Pulmonary artery endothelial cell (primary cell): Measurements from ENCODE around the gene MS4A2. TPM values are rescaled to one million over a fixed set of nuclear protein-coding genes. Genes with fewer than 3 reads are reported as not detected.
"Not testable (repeated sequence)": the region's sequence is repeated elsewhere in the genome, so short reads cannot be mapped to it uniquely, and the experiment has no call there.

Experiments
- DNase-seq: peaks from one replicate; pipeline ENCODE4 v3.0.0-alpha.2; 2011; ENCODE audit warnings: low read depth, low spot score
- total RNA-seq: library from RNA; depleted of rRNA; stranded (reverse); fragments of >200 nt; gene quantifications from 2 replicates; pipeline ENCODE4 v1.2.3, GENCODE V29; 2014

Gene MS4A2
- total RNA-seq, 1 donor from 2014 or later = not detected

DNA sequence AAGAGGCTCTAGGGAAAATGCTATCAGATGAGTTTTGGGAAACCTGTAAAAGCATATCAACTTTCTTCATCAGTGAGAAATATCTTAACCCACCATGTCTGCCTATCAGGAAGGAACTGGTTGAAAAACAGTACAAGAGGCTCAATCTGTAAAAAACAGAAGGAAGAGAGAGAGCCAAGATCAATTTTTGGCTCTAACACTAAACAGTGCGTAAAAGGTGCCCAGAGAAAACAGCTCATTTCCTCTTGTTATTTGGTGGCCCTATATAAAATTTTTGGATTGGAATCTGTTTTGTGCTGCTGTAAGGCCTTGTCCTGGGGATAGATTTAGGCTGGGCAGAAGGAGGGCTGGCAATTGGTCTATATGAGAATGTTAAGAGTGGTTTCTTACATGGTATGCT, 12.1 kb downstream of the MS4A2 start:
- DNase-seq = no peak

DNA sequence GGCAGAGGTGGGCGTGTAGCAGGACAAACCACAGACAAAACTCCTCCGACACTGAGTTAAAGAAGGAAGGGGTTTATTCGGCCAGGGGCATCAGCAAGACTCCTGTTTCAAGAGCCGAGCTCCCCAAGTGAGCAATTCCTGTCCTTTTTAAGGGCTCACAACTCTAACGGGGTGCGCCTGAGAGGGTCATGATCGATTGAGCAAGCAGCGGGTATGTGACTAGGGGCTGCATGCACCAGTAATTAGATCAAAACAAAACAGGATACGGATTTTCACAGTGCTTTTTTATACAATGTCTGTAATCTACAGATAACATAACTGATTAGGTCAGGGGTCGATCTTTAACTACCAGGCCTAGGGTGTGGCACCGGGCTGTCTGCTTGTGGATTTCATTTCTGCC, 12.9 kb downstream of the MS4A2 start:
- not testable (repeated sequence) for DNase-seq

DNA sequence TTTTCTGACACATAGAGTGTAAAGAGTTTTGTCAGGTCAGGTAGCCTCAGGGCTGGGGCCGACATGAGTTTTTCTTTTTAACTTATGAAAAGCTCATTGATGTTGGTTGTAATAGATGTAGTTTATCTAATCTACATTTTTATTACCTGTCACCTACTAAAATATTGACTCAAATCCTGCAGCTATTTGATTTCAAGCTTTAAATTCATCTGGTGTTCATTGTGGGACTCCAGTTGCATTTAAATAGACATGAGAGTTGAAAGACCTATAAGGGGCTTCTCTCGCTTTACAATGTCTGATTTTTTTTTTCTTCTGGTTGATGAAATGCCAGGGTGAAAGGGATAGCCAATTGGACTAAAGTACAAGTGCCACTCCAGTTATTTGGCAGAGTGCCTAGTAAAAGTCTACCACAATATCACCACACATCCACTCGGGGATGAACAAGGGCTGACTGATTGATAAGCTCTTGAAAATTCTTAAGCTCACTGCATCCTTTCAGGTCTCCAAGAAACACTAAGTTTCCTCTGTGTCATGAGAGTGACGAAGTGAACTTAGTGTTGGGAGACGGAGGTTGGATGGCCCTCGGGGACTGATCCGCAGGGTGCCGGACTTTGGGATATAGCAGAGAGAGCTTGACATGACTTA, 16.1 kb downstream of the MS4A2 start:
- DNase-seq = not testable (repeated sequence)

DNA sequence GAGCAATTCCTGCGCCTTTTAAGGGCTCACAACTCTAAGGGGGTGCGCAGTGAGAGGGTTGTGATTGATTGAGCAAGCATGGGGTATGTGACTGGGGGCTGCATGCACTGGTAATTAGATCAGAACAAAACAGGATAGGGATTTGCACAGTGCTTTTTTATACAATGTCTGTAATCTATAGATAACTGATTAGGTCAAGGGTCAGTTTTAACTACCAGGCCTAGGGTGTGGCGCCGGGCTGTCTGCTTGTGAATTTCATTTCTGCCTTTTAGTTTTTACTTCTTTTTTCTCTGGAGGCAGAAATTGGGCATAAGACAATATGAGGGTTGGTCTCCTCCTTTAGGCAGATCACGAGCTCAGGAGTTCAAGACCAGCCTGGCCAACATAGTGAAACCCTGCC, 20.2 kb downstream of the MS4A2 start:
- not testable (repeated sequence) for DNase-seq

DNA sequence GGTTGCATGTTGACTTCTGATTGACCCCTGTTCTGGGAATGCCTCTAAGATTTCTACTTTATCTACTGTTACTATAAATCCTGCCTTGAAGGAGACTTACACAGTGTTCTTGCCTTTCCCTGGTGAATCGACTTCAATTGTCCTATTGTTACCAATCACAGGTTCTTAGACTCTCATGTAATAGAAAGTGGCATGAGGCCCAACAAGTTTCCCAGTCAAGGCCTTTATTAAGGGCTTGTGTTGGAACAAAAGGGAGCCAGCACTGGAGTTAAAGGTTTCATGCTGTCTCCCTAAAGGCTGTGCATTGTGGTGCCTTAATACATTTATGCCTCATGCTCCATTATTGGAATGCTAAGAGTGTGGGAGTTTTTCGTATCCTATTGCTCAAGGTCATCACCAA, 23.3 kb downstream of the MS4A2 start:
- no peak for DNase-seq

DNA sequence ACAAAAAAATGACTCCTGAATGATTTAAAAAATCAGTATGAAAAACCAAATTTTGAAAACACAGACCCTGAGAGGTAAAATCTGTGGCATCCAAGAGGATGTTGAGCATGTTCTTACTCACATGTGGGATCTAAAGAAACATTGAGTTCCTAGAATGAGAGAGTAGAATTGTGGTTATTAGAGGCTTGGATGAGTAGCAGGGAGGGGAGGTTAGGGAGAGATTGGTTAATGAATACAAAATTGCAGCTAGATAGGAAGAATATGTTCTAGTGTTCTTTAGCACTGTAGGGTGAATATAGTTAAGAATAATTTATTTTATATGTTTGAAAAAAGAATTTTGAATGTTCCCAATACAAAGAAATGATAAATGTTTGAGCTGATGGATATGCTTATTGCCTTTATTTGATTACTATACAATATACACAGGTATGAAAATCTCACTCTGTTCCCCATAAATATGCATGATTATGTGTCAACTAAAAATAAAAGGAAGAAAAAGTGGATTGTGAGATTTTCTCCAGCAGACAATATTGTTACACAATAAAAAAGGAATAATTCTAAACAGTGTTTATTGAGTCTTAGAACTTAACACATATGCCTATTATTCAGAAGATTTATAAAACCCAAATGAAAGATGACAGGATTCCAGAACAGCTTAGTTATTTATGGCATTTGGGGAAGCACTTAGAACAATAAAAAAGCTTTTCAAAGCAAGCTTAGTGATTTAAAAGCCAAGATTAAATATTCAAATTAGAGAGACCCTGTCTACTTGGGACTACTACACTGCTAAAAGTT, 28.7 kb downstream of the MS4A2 start:
- DNase-seq = no peak

DNA sequence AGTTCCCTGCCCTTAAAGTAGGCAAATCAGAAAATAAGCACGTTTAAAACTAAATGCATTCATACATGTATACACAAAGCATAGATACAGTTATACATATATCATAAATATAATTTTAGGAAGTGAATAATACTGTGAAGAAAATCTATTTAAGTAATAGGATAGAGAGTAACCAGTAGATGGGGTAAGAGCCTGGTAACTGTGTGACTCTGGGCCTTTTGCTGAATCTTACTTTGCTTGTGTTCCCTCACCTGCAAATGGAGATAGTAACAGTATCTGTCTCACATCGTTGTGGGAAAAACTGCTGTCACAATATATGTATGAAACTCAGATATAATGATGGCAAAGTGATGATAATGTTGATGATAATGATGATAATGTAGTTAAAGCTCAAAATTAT, 29.9 kb downstream of the MS4A2 start:
- DNase-seq = no peak

DNA sequence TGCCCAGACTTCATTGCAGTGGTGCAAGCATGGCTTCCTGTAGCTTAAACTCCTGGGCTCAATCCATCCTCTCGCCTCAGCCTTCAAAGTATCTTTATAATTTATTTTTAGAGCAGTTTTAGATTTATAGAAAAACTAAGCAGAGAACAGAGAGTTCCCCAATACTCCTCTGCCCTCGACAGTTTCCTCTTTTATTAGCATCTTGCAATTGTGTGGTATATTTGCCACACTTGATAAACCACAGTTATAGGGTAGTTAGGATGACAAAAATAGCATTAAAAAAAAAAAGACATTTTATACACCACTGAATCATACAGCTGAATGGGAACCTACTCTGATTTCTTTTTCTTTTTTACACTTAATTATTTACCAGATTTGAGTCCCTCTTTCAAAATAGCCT, 31.2 kb downstream of the MS4A2 start:
- no peak for DNase-seq

DNA sequence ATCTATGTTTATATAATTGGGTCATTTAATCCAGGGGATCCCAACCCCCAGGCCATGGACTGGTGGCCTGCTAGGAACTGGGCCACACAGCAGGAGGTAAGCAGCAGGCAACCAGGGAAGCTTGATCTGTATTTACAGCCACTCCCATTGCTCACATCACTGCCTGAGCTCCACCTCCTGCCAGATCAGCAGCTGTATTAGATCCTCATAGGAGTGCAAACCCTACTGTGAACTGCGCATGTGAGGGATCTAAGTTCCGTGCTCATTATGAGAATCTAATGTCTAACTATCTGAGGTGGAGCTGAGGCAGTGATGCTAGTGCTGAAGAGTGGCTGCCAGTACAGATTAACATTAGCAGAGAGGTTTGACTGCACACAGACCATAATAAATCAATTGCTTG, 32.8 kb downstream of the MS4A2 start:
- no peak for DNase-seq

DNA sequence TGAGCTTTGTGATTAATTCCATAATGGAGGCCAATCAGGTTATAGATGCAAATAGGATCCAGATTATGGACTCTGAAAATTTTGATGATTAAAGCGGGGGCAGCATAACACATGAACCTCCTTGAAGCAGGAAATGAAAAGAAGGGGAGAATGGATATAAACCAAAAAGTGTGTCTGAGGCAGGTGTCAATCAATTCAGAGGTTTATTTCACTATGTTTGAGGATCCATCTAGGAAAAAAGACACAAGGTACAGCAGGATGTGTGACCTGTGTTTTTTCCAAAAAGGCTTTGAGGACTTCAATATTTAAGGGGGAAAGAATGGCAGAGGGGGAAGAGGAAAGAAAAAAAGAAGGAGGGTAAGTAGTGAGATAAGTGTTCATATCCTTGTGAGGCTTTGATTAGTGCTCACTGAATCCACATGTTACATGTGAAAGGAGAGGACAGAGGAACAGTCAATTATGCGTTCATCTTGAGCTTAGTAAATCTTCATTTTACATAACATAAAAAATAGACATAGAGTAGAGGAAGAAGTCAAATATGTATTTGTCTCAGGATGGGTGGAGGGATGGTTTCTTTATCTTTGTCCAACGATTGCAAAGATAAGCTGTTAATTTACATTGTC, 34.1 kb downstream of the MS4A2 start:
- DNase-seq = no peak

DNA sequence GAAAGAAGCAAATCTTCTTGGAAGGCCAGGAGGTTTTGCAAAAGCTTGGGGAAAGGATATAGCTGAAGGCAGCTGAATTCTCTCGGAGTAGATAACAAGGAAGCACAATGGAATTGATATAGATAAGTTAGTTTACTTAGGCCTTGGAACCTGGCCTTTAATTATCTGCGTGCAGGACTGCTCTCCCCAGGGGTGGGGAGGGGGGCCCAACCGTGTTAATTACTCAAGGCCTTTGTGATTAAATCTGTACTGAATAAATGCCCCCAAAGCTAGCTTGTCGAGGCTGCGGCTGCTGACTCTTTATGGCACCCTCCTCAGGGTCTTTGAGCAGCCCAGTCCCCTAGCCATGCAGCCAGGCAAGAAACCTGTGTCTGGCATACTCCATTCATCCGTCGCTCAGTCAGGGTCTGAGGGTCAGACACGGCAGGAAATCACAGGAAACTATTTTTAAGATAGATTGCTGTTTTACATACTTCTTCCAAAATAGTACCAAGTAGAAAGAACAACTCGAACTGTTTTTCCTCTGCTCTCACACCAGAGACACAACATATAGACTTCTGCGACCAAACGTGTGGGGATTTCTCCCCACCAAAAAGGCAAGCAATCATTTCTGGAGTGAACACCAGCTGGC, 36.5 kb downstream of the MS4A2 start:
- no peak for DNase-seq

DNA sequence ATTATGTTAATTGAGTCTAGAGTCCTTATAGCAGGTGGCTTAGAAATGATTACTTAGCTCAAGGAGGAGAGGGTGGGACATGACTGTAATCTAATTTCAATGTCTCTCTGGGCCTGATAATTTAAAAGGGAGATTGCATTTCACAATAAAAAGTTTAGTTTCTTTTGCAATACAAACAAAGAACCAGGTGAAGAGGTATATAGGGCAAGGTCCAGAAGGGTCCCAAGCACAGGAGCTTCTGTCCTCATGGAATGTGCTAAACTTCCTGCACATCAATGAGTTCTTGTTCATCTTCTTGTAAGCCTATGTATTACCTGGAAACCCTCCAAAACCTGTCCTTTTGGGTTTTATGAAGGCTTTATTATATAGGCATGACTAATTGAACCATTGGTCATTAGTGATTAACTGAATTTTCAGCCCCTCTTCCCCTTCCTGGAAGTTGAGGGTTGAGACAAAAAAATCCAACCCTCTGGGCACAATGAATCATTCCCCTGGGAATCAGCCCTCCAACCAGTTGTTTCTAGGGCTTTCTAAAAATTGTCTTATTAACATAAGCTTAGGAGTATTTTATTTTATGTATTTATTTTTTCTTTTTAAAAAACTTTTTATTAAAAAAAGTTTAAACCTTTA, 37.6 kb downstream of the MS4A2 start:
- DNase-seq = no peak

DNA sequence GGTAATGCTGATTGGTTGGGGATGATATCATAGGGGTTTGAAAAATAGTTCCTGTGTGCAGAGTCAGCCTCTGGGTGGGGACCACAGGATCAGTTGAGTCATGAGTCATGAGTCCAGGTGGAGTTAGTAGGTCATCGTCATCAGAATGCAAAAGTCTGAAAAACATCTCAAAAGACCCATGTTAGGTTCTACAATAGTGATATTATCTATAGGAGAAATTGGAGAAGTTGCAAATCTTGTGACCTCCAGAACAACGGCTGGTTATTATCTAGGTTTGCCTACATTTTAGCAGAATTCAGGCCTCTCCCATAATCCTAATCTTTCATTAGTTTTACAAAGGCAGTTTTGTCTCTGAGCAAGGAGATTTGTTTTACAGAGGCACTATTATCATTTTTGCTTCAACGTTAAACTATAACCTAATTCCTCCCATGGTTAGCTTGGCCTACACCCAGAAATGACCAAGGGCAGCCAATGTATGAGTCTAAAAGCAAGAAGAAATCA, 38.9 kb downstream of the MS4A2 start:
- no peak for DNase-seq

DNA sequence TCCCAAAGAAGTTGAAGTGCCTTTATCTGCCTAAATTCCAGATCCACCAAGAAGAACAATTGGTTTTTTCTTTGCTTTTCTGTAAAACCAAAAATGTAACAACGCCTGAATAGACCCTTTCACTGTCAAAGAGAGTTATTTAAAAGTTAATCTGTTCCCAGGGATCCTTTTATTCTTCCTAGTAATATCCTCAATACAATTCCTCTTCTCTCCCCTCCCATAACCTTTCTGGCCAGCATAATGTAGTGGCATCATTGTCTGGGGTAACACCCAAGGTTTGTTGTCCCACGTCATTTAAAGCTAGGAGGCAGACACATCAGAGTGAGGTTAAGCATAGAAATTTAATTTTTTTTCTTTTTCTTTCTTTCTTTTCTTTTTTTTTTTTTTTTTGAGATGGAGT, 39.9 kb downstream of the MS4A2 start:
- no peak for DNase-seq

DNA sequence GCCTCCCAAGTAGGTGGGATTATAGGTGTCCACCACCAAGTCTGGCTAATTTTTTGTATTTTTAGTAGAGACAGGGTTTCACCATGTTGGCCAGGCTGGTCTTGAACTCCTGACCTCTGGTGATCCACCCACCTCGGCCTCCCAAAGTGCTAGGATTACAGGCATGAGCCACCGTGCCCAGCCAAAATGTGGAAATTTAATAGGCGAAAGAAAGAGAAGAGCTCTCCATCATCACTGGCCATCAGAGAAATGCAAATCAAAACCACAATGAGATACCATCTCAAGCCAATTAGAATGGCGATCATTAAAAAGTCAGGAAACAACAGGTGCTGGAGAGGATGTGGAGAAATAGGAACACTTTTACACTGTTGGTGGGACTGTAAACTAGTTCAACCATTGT, 40.4 kb downstream of the MS4A2 start:
- DNase-seq = not testable (repeated sequence)

DNA sequence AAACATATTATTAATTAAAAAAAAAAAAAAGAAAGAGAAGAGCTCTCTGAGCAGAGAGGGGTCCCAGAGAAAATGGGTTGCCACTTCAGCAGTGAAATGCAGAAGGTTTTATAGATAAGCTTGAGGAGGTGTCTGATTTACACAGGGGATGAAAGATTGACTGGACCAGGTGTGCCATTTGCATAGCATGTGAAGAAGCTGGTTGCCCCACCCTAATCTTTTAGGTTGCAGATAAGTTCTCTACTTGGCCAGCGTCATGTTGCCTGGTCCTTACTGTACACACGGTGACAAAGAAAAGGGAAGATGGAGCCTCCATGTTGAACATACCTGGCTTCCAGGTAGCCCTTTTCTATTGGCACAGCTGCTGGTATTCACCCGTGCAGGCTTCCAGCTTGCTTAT, 41.4 kb downstream of the MS4A2 start:
- DNase-seq = no peak

DNA sequence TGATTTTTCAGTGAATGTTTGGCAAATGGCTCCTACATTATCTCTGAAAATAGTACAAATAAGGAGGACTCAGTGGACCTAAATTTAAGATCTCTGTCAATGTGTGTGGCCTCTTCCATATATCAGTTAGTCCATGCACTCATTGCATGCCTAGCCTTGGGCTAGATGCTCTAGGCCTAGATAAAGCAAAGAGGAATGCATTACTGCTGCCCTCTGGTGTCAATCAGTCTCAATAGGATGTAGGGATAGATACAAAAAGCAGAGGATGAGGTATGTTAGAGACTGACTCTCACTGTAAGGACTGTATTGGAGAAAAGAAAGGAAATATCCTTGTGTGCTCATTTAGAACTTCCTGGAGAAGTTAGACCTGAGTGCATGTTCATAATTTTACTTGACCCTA, 42.0 kb downstream of the MS4A2 start:
- peak; percentile 7 for DNase-seq

DNA sequence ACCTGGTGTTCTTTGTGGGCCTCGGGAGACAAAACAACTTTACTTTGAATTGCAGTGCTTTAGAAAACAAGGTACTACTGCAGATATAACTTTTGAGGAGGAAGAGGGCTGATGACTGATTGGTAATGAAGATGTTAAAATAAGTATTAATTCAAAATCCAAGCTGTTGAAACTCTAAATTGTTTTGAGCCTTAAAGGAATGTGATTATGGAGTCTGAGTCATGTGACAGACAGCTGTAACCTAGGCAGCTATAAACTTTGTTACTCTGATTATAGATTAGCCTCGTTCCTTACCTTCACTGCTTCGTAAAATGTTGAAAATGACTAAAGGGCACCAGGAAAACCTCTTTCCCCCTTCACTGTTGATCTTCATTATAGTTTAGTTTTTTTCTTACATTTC, 43.4 kb downstream of the MS4A2 start:
- no peak for DNase-seq

DNA sequence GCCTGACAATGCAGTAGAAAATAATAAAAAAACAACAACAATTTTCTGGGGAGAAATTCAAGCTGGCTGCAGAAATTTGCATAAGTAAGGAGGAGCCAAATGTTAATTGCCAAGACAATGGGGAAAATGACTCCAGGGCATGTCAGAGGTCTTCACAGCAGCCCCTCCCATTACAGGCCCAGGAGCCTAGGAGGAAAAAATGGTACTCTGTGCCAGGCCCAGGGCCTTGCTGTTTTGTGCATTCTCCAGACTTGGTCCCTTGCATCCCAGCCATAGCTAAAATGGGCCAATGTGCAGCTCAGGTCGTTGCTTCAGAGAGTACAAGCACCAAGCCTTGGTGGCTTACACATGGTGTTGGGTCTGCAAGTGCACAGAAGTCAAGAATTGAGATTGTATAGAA, 45.5 kb downstream of the MS4A2 start:
- DNase-seq = no peak

DNA sequence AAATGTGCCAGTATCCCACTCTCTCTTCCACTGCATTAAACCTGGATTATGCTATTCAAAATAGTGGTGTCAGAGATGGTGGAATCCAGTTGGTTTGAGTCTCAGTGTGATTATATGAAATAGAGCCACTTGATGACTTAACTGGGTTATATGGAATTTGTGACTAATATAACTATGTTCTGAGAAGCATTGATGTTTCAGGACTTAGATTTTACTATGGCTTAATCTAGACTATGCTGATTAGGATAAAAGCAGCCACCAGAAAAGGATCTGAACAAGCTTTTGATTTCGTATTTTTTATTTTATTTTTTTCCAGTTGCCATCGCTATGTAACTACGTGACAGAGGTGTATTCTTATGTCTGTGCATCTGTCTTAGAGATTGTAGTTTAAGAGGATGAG, 55.3 kb downstream of the MS4A2 start:
- DNase-seq = no peak

DNA sequence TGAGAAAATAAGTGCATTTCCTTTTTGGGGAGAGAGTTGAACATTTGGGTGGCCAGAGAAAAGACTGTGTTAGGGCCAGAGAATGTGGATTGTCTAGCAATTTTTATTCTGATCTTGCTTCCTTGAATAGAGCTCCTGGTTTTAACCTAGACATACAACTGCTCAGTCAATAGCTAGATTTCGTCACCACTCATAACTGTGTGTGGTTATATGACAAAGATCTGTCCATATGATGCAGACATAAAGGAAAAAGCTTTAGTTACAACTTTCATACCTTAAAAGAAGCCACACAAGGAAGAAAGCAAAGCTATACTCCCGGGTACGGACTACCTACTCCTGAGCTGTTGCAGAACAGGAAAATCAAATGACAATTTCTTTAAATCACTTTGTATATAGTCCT, 57.2 kb downstream of the MS4A2 start:
- DNase-seq = no peak
